Endothelial cell of umbilical vein (primary cell): Measurements from ENCODE around the gene DHX15. TPM values are rescaled to one million over a fixed set of nuclear protein-coding genes. Genes with fewer than 3 reads are reported as not detected.

Source experiments
- BruUV-seq: library from RNA; stranded (reverse); fragments of 400-500 nt; replicated peaks from 2 replicates; lab custom pipeline; 2021; lab: Mats Ljungman, UMichigan
- CTCF ChIA-PET: fragments of 300-600, 350-600 bp; sonication (Branson Sonifier 250); formaldehyde crosslinking; loops from one replicate; lab custom pipeline; 2021; ENCODE audit warnings: antibody characterized with exemption, inconsistent platforms; lab: Charles Lee
- POLR2A ChIA-PET: fragments of 300-600, 350-600 bp; sonication (Branson Sonifier 250); formaldehyde crosslinking; loops from one replicate; lab custom pipeline; 2021; ENCODE audit warnings: antibody characterized with exemption, inconsistent platforms; lab: Charles Lee
- DNase-seq: peaks from one replicate; pipeline ENCODE4 v3.0.0-alpha.2; 2011; ENCODE audit warnings: low read depth, low spot score
- FAIRE-seq: peaks from 2 replicates; lab custom pipeline; 2011; peaks lifted over from hg19 to GRCh38; lab: Jason Lieb, UNC
- H2AFZ ChIP-seq: 2 replicates; pipeline ENCODE4 v1.6.0; 2012; ENCODE audit warnings: low read depth, low read length, control low read depth, inconsistent platforms
- H3K27ac ChIP-seq: 2 replicates; pipeline ENCODE4 v1.5.1; 2011; ENCODE audit warnings: low read depth, mild to moderate bottlenecking, control low read depth, low read length, moderate library complexity; ENCODE audit not compliant: insufficient read depth
- H3K27me3 ChIP-seq, 2 experiments: 2 replicates each; pipeline versions ENCODE4 v1.6.0 to v1.6.1; 2011; ENCODE audit warnings: low read length in 2 of 2, mixed read lengths in 1 of 2; ENCODE audit not compliant: control insufficient read depth in 2 of 2, insufficient read depth in 2 of 2
- H3K36me3 ChIP-seq, 2 experiments: 2 replicates in 1 of 2; 3 replicates in 1 of 2; pipeline ENCODE4 v1.5.1; 2011; ENCODE audit warnings: low read length in 2 of 2, mild to moderate bottlenecking in 1 of 2, moderate library complexity in 1 of 2; ENCODE audit not compliant: control insufficient read depth in 2 of 2, insufficient read depth in 2 of 2; ENCODE audit errors: extremely low read depth in 1 of 2
- H3K4me1 ChIP-seq: 3 replicates; pipeline ENCODE4 v1.5.1; 2011; ENCODE audit warnings: mild to moderate bottlenecking, low read length; ENCODE audit not compliant: control insufficient read depth, insufficient read depth; ENCODE audit errors: extremely low read depth
- H3K4me2 ChIP-seq: 2 replicates; pipeline ENCODE4 v1.6.1; 2011; ENCODE audit warnings: low read length, control low read depth, mixed read lengths; ENCODE audit not compliant: insufficient read depth
- H3K4me3 ChIP-seq, 3 experiments: fragments of 200-600 bp in 1 of 3; sonication (generic), shearing (Covaris generic) in 1 of 3; replicated peaks in 1 of 3; 2 replicates each; pipeline ENCODE4 v1.5.1; 2011 to 2016; ENCODE audit warnings: control low read depth in 3 of 3, low read length in 3 of 3, mild to moderate bottlenecking in 2 of 3, inconsistent platforms in 1 of 3, low read depth in 1 of 3, moderate library complexity in 1 of 3; ENCODE audit not compliant: insufficient read depth in 1 of 3
- H3K79me2 ChIP-seq: 2 replicates; pipeline ENCODE4 v1.6.0; 2012; ENCODE audit warnings: low read length, inconsistent platforms; ENCODE audit not compliant: control insufficient read depth, insufficient read depth
- H3K9ac ChIP-seq: replicated peaks from 2 replicates; pipeline ENCODE3; 2011; ENCODE audit warnings: low read length, control low read depth; ENCODE audit not compliant: insufficient read depth; ENCODE audit errors: extremely low read depth
- H3K9me1 ChIP-seq: replicated peaks from 3 replicates; pipeline ENCODE4 v1.6.0; 2011; ENCODE audit warnings: mild to moderate bottlenecking, low read length; ENCODE audit not compliant: control insufficient read depth, insufficient read depth; ENCODE audit errors: extremely low read depth
- H3K9me3 ChIP-seq: replicated peaks from 2 replicates; pipeline ENCODE4 v1.5.1; 2012; ENCODE audit warnings: low read length, inconsistent platforms; ENCODE audit not compliant: control insufficient read depth, insufficient read depth
- H4K20me1 ChIP-seq: replicated peaks from 2 replicates; pipeline ENCODE3; 2011; ENCODE audit warnings: mild to moderate bottlenecking, low read length; ENCODE audit not compliant: control insufficient read depth, insufficient read depth; ENCODE audit errors: extremely low read depth
- CTCF ChIP-seq, 2 donors: IDR thresholded peaks; 1 replicate in 1 of 2; 2 replicates in 1 of 2; pipeline ENCODE4 v1.5.1; 2011; ENCODE audit warnings: low read length in 2 of 2, mild to moderate bottlenecking in 2 of 2, moderate library complexity in 2 of 2, control low read depth in 1 of 2, inconsistent platforms in 1 of 2, low read depth in 1 of 2; ENCODE audit not compliant: insufficient read depth in 1 of 2; ENCODE audit errors: extremely low read depth in 1 of 2
- EZH2 ChIP-seq: IDR thresholded peaks from 2 replicates; pipeline ENCODE4 v1.6.1; 2012; ENCODE audit warnings: borderline replicate concordance, low read depth, mild to moderate bottlenecking, moderate library complexity, low read length, inconsistent platforms; ENCODE audit not compliant: severe bottlenecking
- FOS ChIP-seq: IDR thresholded peaks from 2 replicates; pipeline ENCODE4 v1.6.1; 2011; ENCODE audit warnings: mild to moderate bottlenecking, low read length, moderate library complexity, borderline replicate concordance; ENCODE audit not compliant: insufficient read depth
- GATA2 ChIP-seq: IDR thresholded peaks from 2 replicates; pipeline ENCODE4 v1.7.0; 2011; ENCODE audit warnings: low read depth, mild to moderate bottlenecking, moderate library complexity, mixed read lengths, low read length; ENCODE audit not compliant: insufficient read length, insufficient read depth
- JUN ChIP-seq: IDR thresholded peaks from 2 replicates; pipeline ENCODE4 v1.6.1; 2011; ENCODE audit warnings: borderline replicate concordance, low read depth; ENCODE audit not compliant: insufficient read length, insufficient read depth
- MAX ChIP-seq: IDR thresholded peaks from 2 replicates; pipeline ENCODE4 v1.6.1; 2011; ENCODE audit not compliant: insufficient read depth, insufficient read length
- MYC ChIP-seq: IDR thresholded peaks from one replicate; pipeline ENCODE4 v1.6.1; 2011; ENCODE audit warnings: mild to moderate bottlenecking, low read depth, low read length
- POLR2A ChIP-seq: IDR thresholded peaks from 2 replicates; pipeline ENCODE4 v1.6.1; 2012; ENCODE audit warnings: low read depth, mild to moderate bottlenecking, control low read depth, low read length
- POLR2AphosphoS5 ChIP-seq: IDR thresholded peaks from 2 replicates; pipeline ENCODE4 v1.6.1; 2012; ENCODE audit warnings: low read depth, mild to moderate bottlenecking, control low read depth, low read length, moderate library complexity; ENCODE audit not compliant: insufficient read depth
- dilution Hi-C: fragments of 300-500 bp; cut with MboI; formaldehyde crosslinking; loops from one replicate; pipeline ENCODE4 v1.15.0; 2019; ENCODE audit warnings: low sequenced_read_pairs; ENCODE audit not compliant: extremely low pct_ligation_motif_present
- intact Hi-C: fragments of 100-400 bp; cut with micrococcal nuclease; formaldehyde crosslinking; loops from one replicate; pipeline ENCODE4 v1.10.0; 2022
- polyA plus RNA-seq, 4 experiments: library from polyadenylated mRNA; depleted of rRNA in 3 of 4; stranded (reverse) in 3 of 4; unstranded in 1 of 4; fragments of >200 nt; gene quantifications; 2 replicates each; pipeline versions ENCODE4 v1.2.1 to v1.2.3, GENCODE V29; 2011 to 2012; ENCODE audit warnings: missing spikeins in 1 of 4
- total RNA-seq: library from RNA; stranded (reverse); gene quantifications from 2 replicates; pipeline ENCODE4 v1.2.3, GENCODE V29; 2021

The DHX15 gene
- total and polyA plus RNA-seq, 2 donors (not counting 3 experiments of a cell fraction or from before 2014, with no cell fraction given), result 72.3 to 152 TPM

GRCh38 chr4:24514808-24515207, 69.5 kb downstream of the DHX15 start:
- ChIA-PET CTCF (interaction anchor here (1.2 to 2.7 kb wide), 3 partner anchors 13 to 70 kb away, joined by 3 to 12 read pairs (median 3); partner anchors contain the start of gene DHX15), POLR2A (no interaction called here)
- no TSS peak for BruUV-seq

More at GRCh38 chr4:24514808-24515207, 69.5 kb downstream of the DHX15 start:
- no peaks in the 10 kb centered on the region for H3K27me3 ChIP-seq
- H3K9ac ChIP-seq, result no peak overlapping the region
- TF ChIP-seq MAX, result no peak
- no peak for TF ChIP-seq POLR2A
- TF ChIP-seq POLR2AphosphoS5, result no peak
- no peak for TF ChIP-seq GATA2
- no peak for TF ChIP-seq MYC
- TF ChIP-seq FOS, result no peak
- no peak for TF ChIP-seq JUN
- TF ChIP-seq EZH2, result no peak
- no peak for TF ChIP-seq CTCF (IDR thresholded peaks at IDR 0.05; ENCODE audit: extremely low read depth in 1 of 2, insufficient read depth in 1 of 2, low read depth in 1 of 2, low read length in 2 of 2)
- H3K4me2 ChIP-seq, result no peak overlapping the region
- peaks cover 4% of the 10 kb centered on the region for H3K79me2 ChIP-seq
- intact Hi-C loops (no loop called here), dilution Hi-C loops (no loop called here)
- H3K4me1 ChIP-seq, result peaks cover 4% of the 10 kb centered on the region
- H3K9me1 ChIP-seq, result no peaks in the 10 kb centered on the region
- no peak overlapping the region for H3K4me3 ChIP-seq
- H2AFZ ChIP-seq, result no peak overlapping the region
- H3K9me3 ChIP-seq, result no peaks in the 10 kb centered on the region
- no peak overlapping the region for H3K27ac ChIP-seq
- no peaks in the 10 kb centered on the region for H4K20me1 ChIP-seq
- peaks cover 4 to 5% of the 10 kb centered on the region in 2 experiments for H3K36me3 ChIP-seq
- DNase-seq (no peak), FAIRE-seq (peak; percentile 44)
